IMR-90 (cell line): ENCODE measurements around the gene FGFRL1. TPM values are rescaled to one million over a fixed set of nuclear protein-coding genes. Genes with fewer than 3 reads are reported as not detected.

Source experiments
- ATAC-seq: fragments of 200-7000 bp; cut with Tn5 transposase; 2 replicates; pipeline ENCODE4 v1.9.1; 2020; ENCODE audit warnings: low read depth, mild to moderate bottlenecking, moderate library complexity
- BruUV-seq: library from RNA; stranded (reverse); fragments of 400-500 nt; replicated peaks from 2 replicates; lab custom pipeline; 2021; lab: Mats Ljungman, UMichigan
- CTCF ChIA-PET: fragments of 300-600 bp; formaldehyde crosslinking; extraction: SDS; loops from one replicate; lab custom pipeline; 2021; ENCODE audit warnings: antibody characterized with exemption; lab: Yijun Ruan, JAX
- POLR2A ChIA-PET: fragments of 300-600 bp; sonication (Branson Sonifier 250); formaldehyde crosslinking; loops from one replicate; lab custom pipeline; 2022; ENCODE audit warnings: antibody characterized with exemption; ENCODE audit not compliant: unreplicated experiment; lab: Charles Lee
- DNase-seq: peaks from one replicate; pipeline ENCODE4 v3.0.0; 2013
- H2AFZ ChIP-seq: replicated peaks from 2 replicates; pipeline ENCODE3; 2013; ENCODE audit warnings: low read length, mild to moderate bottlenecking; ENCODE audit not compliant: poor library complexity
- H2AK5ac ChIP-seq: 2 replicates; pipeline ENCODE4 v1.6.1; 2013; ENCODE audit warnings: low read depth, low read length, inconsistent platforms
- H2AK9ac ChIP-seq: replicated peaks from 2 replicates; pipeline ENCODE3; 2013; ENCODE audit warnings: mild to moderate bottlenecking, low read depth, low read length, moderate library complexity; ENCODE audit not compliant: poor library complexity
- H2BK120ac ChIP-seq: 2 replicates; pipeline ENCODE4 v1.6.1; 2013; ENCODE audit warnings: low read depth, low read length, inconsistent platforms
- H2BK15ac ChIP-seq: 3 replicates; pipeline ENCODE4 v1.6.1; 2013; ENCODE audit warnings: low read depth, low read length, inconsistent platforms
- H2BK20ac ChIP-seq: 2 replicates; pipeline ENCODE4 v1.6.1; 2013; ENCODE audit warnings: low read depth, mild to moderate bottlenecking, inconsistent platforms, low read length, moderate library complexity
- H2BK5ac ChIP-seq: 2 replicates; pipeline ENCODE4 v1.6.1; 2013; ENCODE audit warnings: mild to moderate bottlenecking, low read depth, low read length, inconsistent platforms; ENCODE audit not compliant: poor library complexity, severe bottlenecking
- H3K14ac ChIP-seq: replicated peaks from 2 replicates; pipeline ENCODE4 v1.6.1; 2013; ENCODE audit warnings: low read depth, low read length, inconsistent platforms
- H3K18ac ChIP-seq: 2 replicates; pipeline ENCODE4 v1.6.1; 2013; ENCODE audit warnings: low read depth, low read length, control low read depth
- H3K23ac ChIP-seq: 2 replicates; pipeline ENCODE4 v1.6.1; 2013; ENCODE audit warnings: low read depth, low read length, inconsistent platforms
- H3K27ac ChIP-seq: 2 replicates; pipeline ENCODE4 v1.5.1; 2013; ENCODE audit warnings: mild to moderate bottlenecking, control low read depth, low read length; ENCODE audit not compliant: insufficient read depth
- H3K27me3 ChIP-seq: 2 replicates; pipeline ENCODE4 v1.6.1; 2013; ENCODE audit warnings: low read length; ENCODE audit not compliant: control insufficient read depth, insufficient read depth
- H3K36me3 ChIP-seq: 2 replicates; pipeline ENCODE4 v1.6.1; 2013; ENCODE audit warnings: low read length, mixed read lengths; ENCODE audit not compliant: control insufficient read depth, insufficient read depth
- H3K4ac ChIP-seq: 2 replicates; pipeline ENCODE4 v1.6.1; 2013; ENCODE audit warnings: low read depth, low read length, inconsistent platforms
- H3K4me1 ChIP-seq: 2 replicates; pipeline ENCODE4 v1.6.1; 2013; ENCODE audit warnings: low read length, mixed read lengths; ENCODE audit not compliant: control insufficient read depth, insufficient read depth
- H3K4me2 ChIP-seq: 2 replicates; pipeline ENCODE4 v1.6.1; 2013; ENCODE audit warnings: low read depth, mild to moderate bottlenecking, control low read depth, low read length, moderate library complexity
- H3K4me3 ChIP-seq: 2 replicates; pipeline ENCODE4 v1.5.1; 2013; ENCODE audit warnings: low read depth, mild to moderate bottlenecking, control low read depth, low read length, moderate library complexity; ENCODE audit not compliant: insufficient read depth
- H3K56ac ChIP-seq: 2 replicates; pipeline ENCODE4 v1.6.1; 2013; ENCODE audit warnings: low read length, inconsistent platforms; ENCODE audit not compliant: insufficient read depth; ENCODE audit errors: extremely low read depth
- H3K79me1 ChIP-seq, 2 experiments: 2 replicates each; pipeline ENCODE4 v1.6.1; 2013; ENCODE audit warnings: low read length in 2 of 2, inconsistent platforms in 1 of 2, low read depth in 1 of 2
- H3K9ac ChIP-seq: 2 replicates; pipeline ENCODE4 v1.6.1; 2013; ENCODE audit warnings: low read depth, low read length, control low read depth
- H3K9me1 ChIP-seq: 2 replicates; pipeline ENCODE4 v1.6.1; 2013; ENCODE audit warnings: low read length, inconsistent platforms; ENCODE audit not compliant: insufficient read depth
- H3K9me3 ChIP-seq: 2 replicates; pipeline ENCODE4 v1.6.1; 2013; ENCODE audit warnings: low read length; ENCODE audit not compliant: control insufficient read depth, insufficient read depth
- H4K20me1 ChIP-seq: 2 replicates; pipeline ENCODE4 v1.6.1; 2013; ENCODE audit warnings: low read length, inconsistent platforms; ENCODE audit not compliant: insufficient read depth
- H4K5ac ChIP-seq: 2 replicates; pipeline ENCODE4 v1.6.1; 2013; ENCODE audit warnings: mild to moderate bottlenecking, low read depth, low read length, control low read depth
- H4K8ac ChIP-seq, 2 experiments: 2 replicates each; pipeline ENCODE4 v1.6.1; 2013; ENCODE audit warnings: low read depth in 2 of 2, low read length in 2 of 2, control low read depth in 1 of 2, inconsistent platforms in 1 of 2
- H4K91ac ChIP-seq: 2 replicates; pipeline ENCODE4 v1.6.1; 2013; ENCODE audit warnings: low read depth, low read length, inconsistent platforms; ENCODE audit not compliant: insufficient read depth
- BHLHE40 ChIP-seq: fragments of 150-350 bp; IDR thresholded peaks from 2 replicates; pipeline ENCODE4 v1.6.1; 2016; ENCODE audit warnings: mild to moderate bottlenecking, low read depth, low read length
- CEBPB ChIP-seq: IDR thresholded peaks from 2 replicates; pipeline ENCODE4 v1.6.1; 2012; ENCODE audit warnings: low read depth, low read length, improper control_type of control experiment
- CHD1 ChIP-seq: IDR thresholded peaks from 2 replicates; pipeline ENCODE4 v1.6.1; 2012; ENCODE audit warnings: low read depth, low read length, improper control_type of control experiment
- ELK1 ChIP-seq: fragments of 150-350 bp; IDR thresholded peaks from 2 replicates; pipeline ENCODE4 v1.6.1; 2016; ENCODE audit warnings: low read depth, mild to moderate bottlenecking, low read length, moderate library complexity, borderline replicate concordance
- FOS ChIP-seq: fragments of 150-350 bp; IDR thresholded peaks from 2 replicates; pipeline ENCODE4 v1.6.1; 2016; ENCODE audit warnings: low read depth, low read length
- MAFK ChIP-seq: IDR thresholded peaks from 2 replicates; pipeline ENCODE4 v1.6.1; 2012; ENCODE audit warnings: low read depth, low read length, improper control_type of control experiment
- MAZ ChIP-seq: IDR thresholded peaks from 2 replicates; pipeline ENCODE4 v1.6.1; 2012; ENCODE audit warnings: low read depth, mild to moderate bottlenecking, low read length, improper control_type of control experiment, moderate library complexity, borderline replicate concordance
- MXI1 ChIP-seq: IDR thresholded peaks from 2 replicates; pipeline ENCODE4 v1.6.1; 2012; ENCODE audit warnings: low read depth, mild to moderate bottlenecking, low read length, moderate library complexity, borderline replicate concordance
- NFE2L2 ChIP-seq: fragments of 150-350 bp; IDR thresholded peaks from 2 replicates; pipeline ENCODE4 v1.6.1; 2016; ENCODE audit warnings: low read depth, mild to moderate bottlenecking, low read length
- POLR2A ChIP-seq: IDR thresholded peaks from 2 replicates; pipeline ENCODE4 v1.6.1; 2012; ENCODE audit warnings: mild to moderate bottlenecking, low read depth, low read length
- RAD21 ChIP-seq: IDR thresholded peaks from 2 replicates; pipeline ENCODE4 v1.6.1; 2012; ENCODE audit warnings: low read length, improper control_type of control experiment
- RCOR1 ChIP-seq: IDR thresholded peaks from 2 replicates; pipeline ENCODE4 v1.6.1; 2012; ENCODE audit warnings: mild to moderate bottlenecking, low read length, improper control_type of control experiment; ENCODE audit not compliant: insufficient replicate concordance
- SMC3 ChIP-seq: fragments of 150-350 bp; IDR thresholded peaks from 2 replicates; pipeline ENCODE4 v1.6.1; 2016; ENCODE audit warnings: low read depth, mild to moderate bottlenecking, antibody characterized with exemption, low read length, moderate library complexity
- USF2 ChIP-seq: fragments of 150-350 bp; IDR thresholded peaks from 2 replicates; pipeline ENCODE4 v1.6.1; 2017; ENCODE audit warnings: mild to moderate bottlenecking, antibody characterized with exemption, low read length, low read depth
- WGBS, 2 experiments: methylation state at CpG; one replicate each; pipeline versions ENCODE4 v1.1.5 to v1.1.7; 2013; ENCODE audit warnings: missing lambda C conversion rate in 2 of 2; ENCODE audit not compliant: insufficient read length in 1 of 2; ENCODE audit errors: extremely low coverage in 2 of 2; 5-methylcytosine and 5-hydroxymethylcytosine counted together
- dilution Hi-C: fragments of 300-500 bp; cut with HindIII; formaldehyde crosslinking; loops from one replicate; pipeline ENCODE4 v1.14.3; 2018; ENCODE audit warnings: low sequenced_read_pairs; ENCODE audit not compliant: unreplicated experiment
- in situ Hi-C: fragments of 300-500 bp; cut with MboI; formaldehyde crosslinking; loops from 3 replicates; pipeline ENCODE4 v1.14.3; 2019; ENCODE audit warnings: low sequenced_read_pairs, inconsistent platforms, mixed read lengths
- intact Hi-C: fragments of 100-400 bp; cut with micrococcal nuclease; formaldehyde crosslinking; loops from 2 replicates; pipeline ENCODE4 v1.10.0; 2022
- polyA plus RNA-seq, 3 experiments: library from polyadenylated mRNA; depleted of rRNA; stranded (reverse); fragments of >200 nt; gene quantifications; 2 replicates each; pipeline ENCODE4 v1.2.3, GENCODE V29; 2012; ENCODE audit warnings: low replicate concordance in 1 of 3
- total RNA-seq: library from RNA; depleted of rRNA; stranded (reverse); fragments of >200 nt; gene quantifications from 2 replicates; pipeline ENCODE4 v1.2.3, GENCODE V29; 2012
- TF ChIP-seq, protein P1 (sequence below): conservative IDR thresholded peaks from 2 replicates; pipeline ENCODE4 v1.5.1; 2012; ENCODE audit warnings: mild to moderate bottlenecking, low read depth, low read length, improper control_type of control experiment

FGFRL1 gene
- total and polyA plus RNA-seq, 2 of the 4 experiments (the other 2 are of a cell fraction) = 49.3 to 78.8 TPM

GRCh38 chr4:1042352-1043055, 31.1 kb downstream of the FGFRL1 start:
- H3K9me3 ChIP-seq = no peaks in the 10 kb centered on the region
- H3K27me3 ChIP-seq = no peaks in the 10 kb centered on the region
- H3K18ac ChIP-seq = no peak overlapping the region; the same call in 1 of the 2 replicates
- no TSS peak for BruUV-seq
- no peak overlapping the region for H3K4me3 ChIP-seq
- no peak overlapping the region for H2AFZ ChIP-seq
- H4K91ac ChIP-seq = peak overlapping the region; percentile 62
- DNase-seq = no peak
- no peak overlapping the region; the same call in 1 of the 2 replicates for H3K23ac ChIP-seq
- no peak overlapping the region for H3K56ac ChIP-seq
- peaks cover 47% of the 10 kb centered on the region for H3K4me1 ChIP-seq
- H2AK5ac ChIP-seq = peak overlapping the region; percentile 97
- no peak overlapping the region for H3K9ac ChIP-seq
- dilution Hi-C loops (no loop called here), in situ Hi-C loops (no loop called here), intact Hi-C loops (no loop called here)
- H4K5ac ChIP-seq = no peak overlapping the region; the same call in 1 of the 2 replicates
- ChIA-PET POLR2A (no interaction called here), CTCF (no interaction called here)
- H3K36me3 ChIP-seq = no peaks in the 10 kb centered on the region
- peak overlapping the region; percentile 49 for H2BK120ac ChIP-seq
- no peak for ATAC-seq
- WGBS, 2 experiments = 98% methylated on average over 8 of the region's 17 CpGs; no CpG with 5 or more reads in 1 of the 2 experiments
- H3K9me1 ChIP-seq = peaks cover 30% of the 10 kb centered on the region
- peak overlapping the region; percentile 15 for H2AK9ac ChIP-seq
- H3K4me2 ChIP-seq = no peak overlapping the region
- no peak overlapping the region for H2BK20ac ChIP-seq
- peaks cover 5% of the 10 kb centered on the region for H4K20me1 ChIP-seq
- H2BK15ac ChIP-seq = peak overlapping the region; percentile 47; the same call in 1 of the 3 replicates
- peak overlapping the region in 1 of 2 experiments; percentile 10; a peak in 2 of 4 replicates for H4K8ac ChIP-seq
- H3K79me1 ChIP-seq = no peaks in the 10 kb centered on the region; a peak in 1 of 4 replicates
- no peak overlapping the region for H3K27ac ChIP-seq
- H2BK5ac ChIP-seq = peak overlapping the region; percentile 47
- H3K4ac ChIP-seq = peak overlapping the region; percentile 77
- H3K14ac ChIP-seq = no peak overlapping the region; the same call in 1 of the 2 replicates
- TF ChIP-seq ELK1 (no peak), SMC3 (no peak), POLR2A (no peak), RCOR1 (no peak), RAD21 (no peak), MAZ (no peak), FOS (no peak), MXI1 (no peak), CHD1 (no peak), BHLHE40 (no peak), CEBPB (no peak), NFE2L2 (no peak), MAFK (no peak), USF2 (no peak)
- TF ChIP-seq, protein P1, sequence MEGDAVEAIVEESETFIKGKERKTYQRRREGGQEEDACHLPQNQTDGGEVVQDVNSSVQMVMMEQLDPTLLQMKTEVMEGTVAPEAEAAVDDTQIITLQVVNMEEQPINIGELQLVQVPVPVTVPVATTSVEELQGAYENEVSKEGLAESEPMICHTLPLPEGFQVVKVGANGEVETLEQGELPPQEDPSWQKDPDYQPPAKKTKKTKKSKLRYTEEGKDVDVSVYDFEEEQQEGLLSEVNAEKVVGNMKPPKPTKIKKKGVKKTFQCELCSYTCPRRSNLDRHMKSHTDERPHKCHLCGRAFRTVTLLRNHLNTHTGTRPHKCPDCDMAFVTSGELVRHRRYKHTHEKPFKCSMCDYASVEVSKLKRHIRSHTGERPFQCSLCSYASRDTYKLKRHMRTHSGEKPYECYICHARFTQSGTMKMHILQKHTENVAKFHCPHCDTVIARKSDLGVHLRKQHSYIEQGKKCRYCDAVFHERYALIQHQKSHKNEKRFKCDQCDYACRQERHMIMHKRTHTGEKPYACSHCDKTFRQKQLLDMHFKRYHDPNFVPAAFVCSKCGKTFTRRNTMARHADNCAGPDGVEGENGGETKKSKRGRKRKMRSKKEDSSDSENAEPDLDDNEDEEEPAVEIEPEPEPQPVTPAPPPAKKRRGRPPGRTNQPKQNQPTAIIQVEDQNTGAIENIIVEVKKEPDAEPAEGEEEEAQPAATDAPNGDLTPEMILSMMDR = no peak
